Endodermal cell (in vitro differentiated cells): ENCODE data around the gene IP6K3. TPM values are rescaled to one million over a fixed set of nuclear protein-coding genes. Genes with fewer than 3 reads are reported as not detected.
A peak's percentile ranks its signal among the peaks of the same experiment; 100 is the strongest.

Source experiments
- DNase-seq: peaks from one replicate; pipeline ENCODE4 v3.0.0-alpha.2; 2017
- H3K27ac ChIP-seq: 2 replicates; pipeline ENCODE4 v1.5.1; 2013; ENCODE audit warnings: mild to moderate bottlenecking, low read depth, low read length, moderate library complexity
- H3K27me3 ChIP-seq: 2 replicates; pipeline ENCODE4 v1.6.1; 2013; ENCODE audit warnings: mild to moderate bottlenecking, low read length, moderate library complexity; ENCODE audit not compliant: insufficient read depth, control insufficient read depth, poor library complexity, severe bottlenecking
- H3K36me3 ChIP-seq: 2 replicates; pipeline ENCODE4 v1.7.0; 2013; ENCODE audit warnings: mild to moderate bottlenecking, low read length, moderate library complexity; ENCODE audit not compliant: control insufficient read depth, insufficient read depth
- H3K4me1 ChIP-seq: one replicate; pipeline ENCODE4 v1.7.0; 2013; ENCODE audit warnings: low read length; ENCODE audit not compliant: control insufficient read depth, insufficient read depth
- H3K4me3 ChIP-seq: 2 replicates; pipeline ENCODE4 v1.5.1; 2013; ENCODE audit warnings: mild to moderate bottlenecking, low read length, moderate library complexity
- H3K9ac ChIP-seq: 2 replicates; pipeline ENCODE4 v1.6.1; 2013; ENCODE audit warnings: mild to moderate bottlenecking, low read length, moderate library complexity; ENCODE audit not compliant: poor library complexity, severe bottlenecking; ENCODE audit errors: extremely low read depth
- H3K9me3 ChIP-seq: 2 replicates; pipeline ENCODE4 v1.6.1; 2013; ENCODE audit warnings: mild to moderate bottlenecking, low read length, moderate library complexity; ENCODE audit not compliant: control insufficient read depth
- H3K27ac Mint-ChIP-seq: 2 replicates; pipeline ENCODE4 v1.8.0; 2020; ENCODE audit warnings: mixed read lengths
- H3K27me3 Mint-ChIP-seq: 2 replicates; pipeline ENCODE4 v1.8.0; 2021; ENCODE audit warnings: mild to moderate bottlenecking, mixed read lengths; ENCODE audit not compliant: insufficient read depth
- H3K36me3 Mint-ChIP-seq: 2 replicates; pipeline ENCODE4 v1.8.0; 2020; ENCODE audit warnings: low read depth, mixed read lengths
- H3K4me1 Mint-ChIP-seq: 2 replicates; pipeline ENCODE4 v1.8.0; 2020; ENCODE audit warnings: mixed read lengths
- H3K4me3 Mint-ChIP-seq: 2 replicates; pipeline ENCODE4 v1.8.0; 2020; ENCODE audit warnings: mild to moderate bottlenecking, moderate library complexity, mixed read lengths
- H3K9me3 Mint-ChIP-seq: 2 replicates; pipeline ENCODE4 v1.8.0; 2020; ENCODE audit warnings: mild to moderate bottlenecking, mixed read lengths
- CTCF ChIP-seq: fragments of 200-600 bp; sonication (generic); conservative IDR thresholded peaks from 2 replicates; pipeline ENCODE4 v1.5.0; 2021; ENCODE audit warnings: antibody characterized with exemption, mild to moderate bottlenecking
- WGBS, 2 experiments: methylation state at CpG; one replicate each; pipeline versions ENCODE4 v1.1.5 to v1.1.7; 2013; ENCODE audit warnings: missing lambda C conversion rate in 2 of 2, mixed read lengths in 1 of 2; ENCODE audit not compliant: insufficient coverage in 1 of 2, insufficient read length in 1 of 2; 5-methylcytosine and 5-hydroxymethylcytosine counted together
- total RNA-seq, 2 donors: library from RNA; stranded (reverse); fragmentation: NEBNext Ultra II Directional in 1 of 2; extraction: Animal tissue kit (Norgen Biotek cat#: 25700) in 1 of 2; gene quantifications; 2 replicates in 1 of 2; 3 replicates in 1 of 2; pipeline ENCODE4 v1.2.1, GENCODE V29; 2021

IP6K3 gene
- total RNA-seq, 2 donors from 2014 or later, result not detected

DNA sequence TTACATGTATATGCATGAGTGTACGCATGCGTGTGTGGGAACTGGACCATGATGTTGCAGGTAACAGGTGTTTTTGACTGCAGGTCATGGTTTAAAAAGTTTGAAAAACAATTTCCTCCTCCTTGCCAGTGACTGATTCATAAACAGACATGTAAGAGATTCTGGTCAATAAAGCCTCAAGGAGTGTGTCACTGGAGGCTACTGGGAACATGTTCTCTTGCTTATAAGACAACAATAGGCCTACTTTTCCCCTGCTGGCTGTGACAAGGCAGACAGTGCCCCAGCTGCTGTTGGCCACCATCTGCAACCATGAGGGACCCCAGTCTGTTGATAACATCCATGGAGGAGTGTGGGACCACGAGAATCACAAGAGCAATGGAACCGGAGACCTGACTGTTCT is 29.5 kb upstream of the IP6K3 start:
- TF ChIP-seq CTCF, result no peak
- H3K9ac ChIP-seq, result no peak overlapping the region
- no peak overlapping the region for H3K27ac ChIP-seq
- Mint-ChIP-seq H3K27me3 (no peaks in the 10 kb centered on the region), H3K9me3 (no peaks in the 10 kb centered on the region), H3K4me1 (peaks cover 57% of the 10 kb centered on the region), H3K27ac (peak overlapping the region; percentile 21), H3K36me3 (peaks cover 69% of the 10 kb centered on the region), H3K4me3 (no peak overlapping the region)
- DNase-seq, result no peak
- H3K9me3 ChIP-seq, result no peaks in the 10 kb centered on the region
- H3K4me3 ChIP-seq, result no peak overlapping the region
- peaks cover 31% of the 10 kb centered on the region for H3K4me1 ChIP-seq
- H3K36me3 ChIP-seq, result peaks cover 77% of the 10 kb centered on the region
- no peaks in the 10 kb centered on the region for H3K27me3 ChIP-seq
- WGBS, 2 experiments, result 96% methylated on average over 4 of the region's 4 CpGs

- Histone ChIP-seq H3K4me3 (no peak overlapping the region), H3K9ac (no peak overlapping the region), H3K27me3 (no peaks in the 10 kb centered on the region), H3K9me3 (no peaks in the 10 kb centered on the region), H3K4me1 (peaks cover 28% of the 10 kb centered on the region), H3K27ac (no peak overlapping the region), H3K36me3 (peaks cover 66% of the 10 kb centered on the region)
- no peak for TF ChIP-seq CTCF
- Mint-ChIP-seq H3K4me3 (no peak overlapping the region), H3K27me3 (no peaks in the 10 kb centered on the region), H3K9me3 (no peaks in the 10 kb centered on the region), H3K4me1 (peaks cover 58% of the 10 kb centered on the region), H3K27ac (no peak overlapping the region), H3K36me3 (peaks cover 57% of the 10 kb centered on the region)
- 93 to 95% methylated on average over 3 of the region's 3 CpGs for WGBS, 2 experiments
- no peak for DNase-seq
Measured at GRCh38 chr6:33774774-33775173, 28.1 kb upstream of the IP6K3 start.

DNA sequence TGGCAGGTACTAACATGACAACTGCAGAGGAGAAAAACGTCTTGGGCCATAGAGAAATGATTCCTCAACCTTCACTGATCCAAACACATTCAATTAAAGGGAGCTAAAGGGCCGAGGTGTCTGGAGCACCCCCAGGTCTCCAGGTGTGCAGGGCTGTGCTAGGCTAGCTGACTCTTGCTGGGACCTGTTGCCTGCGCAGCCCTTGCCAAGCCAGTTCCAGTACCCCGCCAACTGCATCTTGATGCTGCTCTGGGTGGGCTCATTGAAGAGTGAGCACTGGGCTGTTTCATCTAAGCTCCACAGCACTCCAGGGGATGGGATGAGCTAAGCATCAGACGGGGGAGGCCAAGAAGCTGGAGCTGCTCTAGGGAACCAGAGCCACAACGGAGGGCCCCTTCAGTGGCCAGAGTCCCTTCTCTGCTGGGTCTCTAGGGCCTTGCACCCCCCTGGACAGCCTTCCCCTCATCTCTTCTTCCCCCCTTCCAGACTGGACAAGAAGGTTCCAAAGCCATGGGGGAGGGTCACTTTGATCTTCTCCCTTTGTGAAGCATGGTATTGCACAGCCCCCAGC is 26.3 kb upstream of the IP6K3 start:
- H3K27me3 ChIP-seq, result no peaks in the 10 kb centered on the region
- Mint-ChIP-seq H3K4me1 (peaks cover 41% of the 10 kb centered on the region), H3K4me3 (no peak overlapping the region), H3K36me3 (peaks cover 47% of the 10 kb centered on the region), H3K27ac (no peak overlapping the region), H3K9me3 (no peaks in the 10 kb centered on the region), H3K27me3 (peaks cover 2% of the 10 kb centered on the region)
- DNase-seq, result no peak
- peaks cover 53% of the 10 kb centered on the region for H3K36me3 ChIP-seq
- H3K9ac ChIP-seq, result no peak overlapping the region
- H3K4me3 ChIP-seq, result no peak overlapping the region
- TF ChIP-seq CTCF, result no peak
- peaks cover 14% of the 10 kb centered on the region for H3K4me1 ChIP-seq
- no peaks in the 10 kb centered on the region for H3K9me3 ChIP-seq
- WGBS, 2 experiments, result 82 to 89% methylated on average over 5 to 6 of the region's 6 CpGs
- no peak overlapping the region for H3K27ac ChIP-seq
